IPS DF 6.9 (cell line): ENCODE measurements around the gene CACNA1D.

Experiments
- DNase-seq: peaks from one replicate; pipeline ENCODE4 v3.0.0-alpha.2; 2013; ENCODE audit warnings: low read depth, low spot score
- H3K27ac ChIP-seq: one replicate; pipeline ENCODE4 v1.5.1; 2013; ENCODE audit warnings: low read length, control low read depth
- H3K27me3 ChIP-seq: 2 replicates; pipeline ENCODE4 v1.6.1; 2013; ENCODE audit warnings: mild to moderate bottlenecking, low read length; ENCODE audit not compliant: control insufficient read depth, insufficient read depth
- H3K36me3 ChIP-seq: 2 replicates; pipeline ENCODE4 v1.6.1; 2013; ENCODE audit warnings: low read length; ENCODE audit not compliant: control insufficient read depth, insufficient read depth
- H3K4me1 ChIP-seq: 2 replicates; pipeline ENCODE4 v1.6.1; 2013; ENCODE audit warnings: low read length; ENCODE audit not compliant: control insufficient read depth, insufficient read depth
- H3K4me3 ChIP-seq: 2 replicates; pipeline ENCODE4 v1.5.1; 2013; ENCODE audit warnings: mild to moderate bottlenecking, low read length
- H3K9me3 ChIP-seq: 2 replicates; pipeline ENCODE4 v1.6.1; 2013; ENCODE audit warnings: low read length, inconsistent platforms; ENCODE audit not compliant: control insufficient read depth, insufficient read depth
- WGBS: extraction: QIAGEN DNeasy Blood & Tissue Kit; methylation state at CpG from one replicate; pipeline ENCODE4 v1.1.7; 2013; ENCODE audit warnings: mixed read lengths, missing lambda C conversion rate; ENCODE audit not compliant: insufficient read length, insufficient coverage; 5-methylcytosine and 5-hydroxymethylcytosine counted together

CACNA1D gene

DNA sequence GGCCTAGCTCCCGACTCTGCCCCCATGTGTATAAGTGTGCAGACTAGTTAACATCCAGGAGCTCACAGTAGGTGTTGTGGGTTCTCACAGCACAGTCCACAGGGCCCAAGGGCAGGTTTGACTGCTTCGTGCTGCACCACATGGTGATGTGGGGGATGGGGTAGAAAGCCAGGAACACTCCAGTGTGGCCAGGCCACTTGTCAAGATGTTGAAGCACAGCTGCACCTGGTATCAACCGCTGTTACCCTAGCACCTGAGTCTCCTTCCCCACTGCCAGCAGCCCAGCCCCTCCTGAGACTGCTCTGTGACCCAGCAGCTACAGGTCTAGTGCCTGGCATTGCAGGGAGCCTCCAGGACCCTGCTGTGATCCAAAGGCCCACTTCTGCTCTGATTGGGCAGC lies 298.5 kb downstream of the CACNA1D start:
- Histone ChIP-seq H3K9me3 (no peaks in the 10 kb centered on the region), H3K4me1 (no peaks in the 10 kb centered on the region; the same call in none of the 2 replicates), H3K36me3 (no peaks in the 10 kb centered on the region), H3K4me3 (no peak overlapping the region), H3K27me3 (no peaks in the 10 kb centered on the region), H3K27ac (no peak overlapping the region)
- no peak for DNase-seq
- WGBS = no CpG with 5 or more reads among the region's 3 CpGs

DNA sequence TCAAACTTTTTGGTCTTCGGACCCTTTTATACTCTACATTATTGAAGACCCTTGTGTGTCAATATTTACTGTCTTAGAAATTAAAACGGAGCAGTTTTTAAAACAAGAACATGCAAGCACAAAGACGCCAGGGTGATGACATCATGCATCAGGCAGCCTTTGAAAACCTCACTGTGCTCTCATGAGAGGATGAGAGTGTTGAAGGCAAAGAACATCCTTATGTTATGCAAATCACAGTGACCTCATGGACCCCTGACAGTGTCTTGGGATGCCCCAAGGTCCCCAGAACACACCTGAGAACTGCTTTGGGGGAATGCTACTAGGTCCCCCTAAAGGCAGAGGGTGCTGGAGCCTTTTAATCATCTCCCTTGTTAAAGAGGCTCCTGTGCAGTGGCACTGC lies 300.2 kb downstream of the CACNA1D start:
- H3K4me3 ChIP-seq = no peak overlapping the region
- no peaks in the 10 kb centered on the region; the same call in 1 of the 2 replicates for H3K4me1 ChIP-seq
- no peaks in the 10 kb centered on the region for H3K36me3 ChIP-seq
- no CpG with 5 or more reads among the region's 3 CpGs for WGBS
- no peaks in the 10 kb centered on the region for H3K9me3 ChIP-seq
- no peak overlapping the region for H3K27ac ChIP-seq
- no peaks in the 10 kb centered on the region for H3K27me3 ChIP-seq
- no peak for DNase-seq

DNA sequence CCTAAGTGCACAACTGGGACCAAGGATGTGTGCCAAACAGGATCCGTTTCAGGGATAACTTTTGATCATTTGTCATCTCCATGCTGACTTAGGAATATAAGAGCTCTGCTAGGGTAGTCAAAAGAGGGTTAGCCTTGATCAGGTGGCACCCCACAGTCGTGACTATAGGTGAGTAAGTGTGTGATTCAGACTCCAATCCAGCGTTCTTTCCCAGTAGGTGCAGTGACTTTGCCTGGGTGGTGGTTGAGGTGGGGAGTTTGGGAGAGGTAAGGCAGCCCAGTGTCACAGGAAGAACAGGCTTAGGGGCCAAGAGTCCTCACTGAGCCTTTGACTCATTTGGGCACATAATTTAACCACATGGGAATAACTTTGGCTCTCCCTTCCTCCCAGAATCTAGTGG lies 300.8 kb downstream of the CACNA1D start:
- Histone ChIP-seq H3K27me3 (no peaks in the 10 kb centered on the region), H3K9me3 (no peaks in the 10 kb centered on the region), H3K4me3 (no peak overlapping the region), H3K36me3 (no peaks in the 10 kb centered on the region), H3K27ac (no peak overlapping the region), H3K4me1 (no peaks in the 10 kb centered on the region)
- no CpG with 5 or more reads among the region's 3 CpGs for WGBS
- DNase-seq = no peak

DNA sequence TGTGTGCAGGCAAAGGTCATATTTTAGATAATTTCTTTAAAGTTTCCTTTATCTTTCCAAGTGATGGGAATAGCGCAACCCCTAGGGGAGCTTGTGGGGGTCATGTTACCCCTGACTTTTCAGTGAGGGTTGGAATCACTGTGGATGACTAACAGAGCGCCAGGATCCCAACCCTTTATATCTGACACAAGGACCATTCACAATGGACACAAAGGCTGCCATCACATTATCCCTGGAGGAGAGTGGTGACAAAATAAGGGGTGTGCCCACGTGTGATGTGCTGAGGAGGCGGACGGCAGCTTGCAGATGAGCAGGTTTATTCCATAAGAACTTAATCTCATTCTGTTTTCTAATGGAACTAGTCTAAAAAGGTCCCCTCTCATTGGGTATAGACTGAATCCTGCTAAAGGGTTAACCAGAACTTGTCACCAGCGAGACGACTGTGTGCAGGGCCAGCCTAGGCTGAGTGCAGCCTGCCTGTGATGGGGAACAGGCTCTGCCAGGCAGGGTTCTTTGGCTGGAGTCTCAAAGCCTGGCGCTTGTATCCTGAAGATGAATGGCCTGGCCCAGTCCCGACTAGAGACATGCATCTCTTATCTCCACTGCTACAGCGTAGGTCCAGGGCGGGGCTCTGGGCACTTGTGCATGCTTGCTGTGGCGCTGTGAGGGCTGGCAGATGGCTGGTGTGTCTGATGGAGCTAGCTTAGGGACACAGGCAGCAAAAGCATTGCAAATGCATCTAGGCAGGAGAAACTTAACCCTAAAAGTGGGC lies 301.6 kb downstream of the CACNA1D start:
- H3K4me1 ChIP-seq = no peaks in the 10 kb centered on the region
- H3K9me3 ChIP-seq = no peaks in the 10 kb centered on the region
- DNase-seq = no peak
- no peaks in the 10 kb centered on the region for H3K36me3 ChIP-seq
- WGBS = no CpG with 5 or more reads among the region's 12 CpGs
- H3K27ac ChIP-seq = no peak overlapping the region
- H3K4me3 ChIP-seq = no peak overlapping the region
- H3K27me3 ChIP-seq = no peaks in the 10 kb centered on the region

DNA sequence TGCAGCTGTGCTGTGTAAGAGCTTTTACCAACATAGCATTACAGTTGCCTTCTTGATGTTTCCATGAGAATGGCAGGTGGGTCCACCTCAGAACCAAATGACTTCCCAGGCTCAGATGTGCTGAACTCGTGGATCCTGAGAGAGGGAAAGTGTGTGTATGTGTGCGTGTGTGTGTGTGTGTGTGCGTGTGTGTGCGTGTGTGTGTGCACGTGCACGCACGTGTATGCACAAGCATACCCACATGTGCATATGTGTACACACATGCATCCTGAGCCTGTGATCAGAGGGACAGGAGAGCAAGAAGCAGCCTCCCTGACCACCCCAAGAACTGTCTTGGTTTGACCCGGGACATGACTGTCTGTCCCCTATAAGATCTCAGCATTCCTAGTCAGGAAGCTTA lies 303.7 kb downstream of the CACNA1D start:
- H3K27ac ChIP-seq = no peak overlapping the region
- no CpG with 5 or more reads among the region's 8 CpGs for WGBS
- H3K4me3 ChIP-seq = no peak overlapping the region
- H3K27me3 ChIP-seq = no peaks in the 10 kb centered on the region
- H3K36me3 ChIP-seq = no peaks in the 10 kb centered on the region
- H3K9me3 ChIP-seq = no peaks in the 10 kb centered on the region
- H3K4me1 ChIP-seq = no peaks in the 10 kb centered on the region
- DNase-seq = no peak

DNA sequence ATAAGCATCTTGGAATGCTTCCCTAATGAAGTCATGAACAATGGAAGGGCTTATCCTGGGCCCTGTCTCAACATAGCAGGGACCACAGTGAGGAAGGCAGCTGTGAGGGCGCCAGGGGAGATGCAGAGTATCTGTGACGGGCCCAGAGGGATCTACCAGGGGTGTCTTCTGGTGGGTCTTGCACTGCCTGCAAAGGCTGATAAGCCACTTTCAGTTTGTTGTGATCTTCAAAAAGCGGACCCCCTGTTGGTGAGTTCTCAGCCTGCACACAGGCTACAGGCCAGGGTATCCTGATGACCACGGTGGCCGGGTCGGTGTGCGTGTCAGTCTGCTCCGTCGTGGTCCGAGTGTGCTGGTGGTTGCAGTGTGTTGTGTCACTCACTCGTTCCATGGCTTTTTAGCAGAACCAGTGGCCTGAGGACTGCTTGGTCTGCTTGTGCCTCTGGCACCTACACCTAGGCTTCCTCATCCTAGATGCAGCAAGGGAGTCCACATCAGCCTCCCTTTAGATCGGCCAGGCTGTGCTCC lies 305.0 kb downstream of the CACNA1D start:
- Histone ChIP-seq H3K4me1 (no peaks in the 10 kb centered on the region; the same call in 1 of the 2 replicates), H3K9me3 (no peaks in the 10 kb centered on the region), H3K36me3 (no peaks in the 10 kb centered on the region), H3K27me3 (no peaks in the 10 kb centered on the region), H3K27ac (no peak overlapping the region), H3K4me3 (no peak overlapping the region)
- no peak for DNase-seq
- no CpG with 5 or more reads among the region's 12 CpGs for WGBS

DNA sequence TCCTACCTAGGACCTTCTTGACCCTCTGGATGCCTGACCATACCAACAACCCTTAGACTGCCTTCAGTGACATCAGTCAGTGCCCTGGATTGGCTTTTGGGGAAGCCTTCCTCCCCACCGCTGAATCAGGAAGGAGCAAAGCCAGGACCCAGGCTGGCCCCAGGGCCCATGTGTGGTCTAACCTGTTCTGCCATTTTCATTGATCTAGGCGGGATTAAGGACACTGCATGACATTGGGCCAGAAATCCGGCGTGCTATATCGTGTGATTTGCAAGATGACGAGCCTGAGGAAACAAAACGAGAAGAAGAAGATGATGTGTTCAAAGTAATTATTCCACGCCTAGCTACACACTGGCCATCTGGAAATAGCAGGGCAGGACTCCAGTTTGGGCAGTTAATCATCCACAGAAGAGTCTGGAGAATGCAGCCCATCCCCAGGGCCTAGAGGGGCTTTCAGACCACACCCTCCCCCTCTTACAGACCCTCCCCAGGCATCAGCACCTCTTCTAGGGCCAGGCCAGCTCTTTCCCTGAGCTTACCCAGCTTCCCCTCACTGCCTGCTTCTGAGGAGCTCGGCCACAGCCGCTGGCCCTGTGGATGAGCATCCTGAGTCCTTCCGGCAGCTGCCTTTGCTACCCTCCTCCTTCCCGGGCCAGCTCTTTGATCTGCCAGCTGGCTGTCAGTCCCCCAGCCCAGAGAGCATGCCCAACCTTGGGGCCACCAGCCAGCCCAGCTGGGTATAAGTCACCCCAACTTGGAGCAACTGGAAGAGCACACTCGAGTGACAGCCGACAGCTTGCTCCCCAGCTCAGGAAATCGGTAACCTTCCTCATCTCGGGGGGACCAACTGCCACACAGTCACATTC lies 305.9 kb downstream of the CACNA1D start:
- no CpG with 5 or more reads among the region's 16 CpGs for WGBS
- H3K4me3 ChIP-seq = no peak overlapping the region

DNA sequence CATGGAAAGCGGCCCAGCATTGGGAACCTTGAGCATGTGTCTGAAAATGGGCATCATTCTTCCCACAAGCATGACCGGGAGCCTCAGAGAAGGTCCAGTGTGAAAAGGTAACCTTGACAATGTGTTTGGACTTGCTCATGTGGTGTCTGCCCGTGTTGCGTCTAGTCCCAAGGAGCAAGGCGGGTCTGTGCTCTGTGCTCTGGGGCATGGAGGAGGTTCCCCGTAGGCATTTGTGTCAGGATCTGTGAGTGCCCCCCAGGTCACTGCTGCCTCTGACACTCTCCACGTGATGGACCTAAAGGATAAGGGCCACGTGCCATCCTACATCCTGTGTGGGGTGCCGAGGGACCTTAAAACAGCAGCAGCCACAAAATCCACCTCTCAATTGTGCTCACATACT lies 306.9 kb downstream of the CACNA1D start:
- H3K9me3 ChIP-seq = no peaks in the 10 kb centered on the region
- no peak overlapping the region for H3K27ac ChIP-seq
- no peaks in the 10 kb centered on the region; the same call in 1 of the 2 replicates for H3K4me1 ChIP-seq
- H3K27me3 ChIP-seq = no peaks in the 10 kb centered on the region
- H3K36me3 ChIP-seq = no peaks in the 10 kb centered on the region
- no CpG with 5 or more reads among the region's 9 CpGs for WGBS
- DNase-seq = no peak
- H3K4me3 ChIP-seq = no peak overlapping the region

More for the DNA sequence above, 305.9 kb downstream of the CACNA1D start:
- Histone ChIP-seq H3K4me1 (no peaks in the 10 kb centered on the region; the same call in 1 of the 2 replicates), H3K36me3 (no peaks in the 10 kb centered on the region), H3K9me3 (no peaks in the 10 kb centered on the region), H3K27ac (no peak overlapping the region), H3K27me3 (no peaks in the 10 kb centered on the region)
- no peak for DNase-seq

DNA sequence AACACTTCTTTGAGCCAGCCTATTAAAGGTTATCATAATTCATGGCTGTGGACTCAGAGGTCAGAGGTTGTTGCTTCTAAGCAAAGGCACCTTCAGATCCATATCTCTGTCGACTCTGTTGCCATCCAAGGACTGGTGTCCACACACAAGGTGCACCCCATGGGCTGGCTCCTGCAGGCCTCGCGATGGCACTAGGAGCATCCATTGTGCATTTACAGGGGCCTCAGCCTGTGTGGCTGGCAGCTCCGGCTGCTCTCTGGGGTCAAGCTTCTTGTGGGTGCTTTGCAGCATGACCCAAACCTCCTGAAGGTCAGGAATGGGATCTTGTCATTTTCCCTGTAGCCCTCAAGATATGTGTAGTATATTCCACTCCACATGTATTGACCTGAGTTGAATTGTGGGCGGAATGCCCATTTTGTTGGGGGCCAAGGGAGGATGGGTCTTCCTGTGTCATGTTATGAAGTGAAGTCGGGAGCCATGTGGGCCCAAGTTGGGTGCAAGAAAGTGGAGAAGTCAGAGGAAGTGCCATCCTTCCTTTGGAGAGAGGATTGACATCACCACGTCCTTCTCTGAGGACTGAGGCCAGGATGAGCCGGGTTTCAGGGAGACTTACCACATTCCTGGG lies 308.0 kb downstream of the CACNA1D start:
- Histone ChIP-seq H3K9me3 (no peaks in the 10 kb centered on the region), H3K27me3 (no peaks in the 10 kb centered on the region), H3K4me3 (no peak overlapping the region), H3K27ac (no peak overlapping the region), H3K4me1 (no peaks in the 10 kb centered on the region; the same call in 1 of the 2 replicates), H3K36me3 (no peaks in the 10 kb centered on the region)
- no peak for DNase-seq
- WGBS = no CpG with 5 or more reads among the region's 8 CpGs

DNA sequence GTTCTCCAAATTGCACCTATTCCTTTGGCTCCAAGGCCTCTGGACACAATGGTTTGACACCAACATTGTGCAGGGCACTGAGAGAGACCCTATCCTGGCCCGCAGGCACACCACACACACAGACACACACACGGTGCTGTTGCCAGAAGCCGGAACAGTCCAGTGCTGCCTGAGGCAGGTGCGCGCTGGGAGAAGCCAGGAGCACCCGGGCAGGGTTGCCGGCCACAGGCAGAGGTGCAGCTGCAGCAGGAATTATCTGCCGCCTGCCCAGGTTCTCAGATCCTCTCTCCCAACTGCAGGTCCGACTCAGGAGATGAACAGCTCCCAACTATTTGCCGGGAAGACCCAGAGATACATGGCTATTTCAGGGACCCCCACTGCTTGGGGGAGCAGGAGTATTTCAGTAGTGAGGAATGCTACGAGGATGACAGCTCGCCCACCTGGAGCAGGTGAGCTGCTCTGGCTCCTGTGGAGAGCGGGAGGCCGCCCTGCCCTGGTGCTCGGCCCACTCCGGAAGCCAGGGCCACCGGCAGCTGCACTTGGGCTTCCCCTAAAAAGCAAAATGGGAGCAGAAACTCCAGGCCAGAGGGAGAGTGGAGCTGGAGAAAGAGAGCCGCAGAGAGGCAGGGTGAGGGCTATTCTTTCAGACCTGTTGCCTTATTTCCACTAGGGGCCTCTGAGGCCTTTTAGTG lies 308.9 kb downstream of the CACNA1D start:
- H3K9me3 ChIP-seq = no peaks in the 10 kb centered on the region
- no peak overlapping the region for H3K27ac ChIP-seq
- no peak for DNase-seq
- H3K36me3 ChIP-seq = no peaks in the 10 kb centered on the region
- no CpG with 5 or more reads among the region's 18 CpGs for WGBS
- H3K4me3 ChIP-seq = no peak overlapping the region
- no peaks in the 10 kb centered on the region; the same call in 1 of the 2 replicates for H3K4me1 ChIP-seq
- no peaks in the 10 kb centered on the region for H3K27me3 ChIP-seq
